ENCODE results near the gene ESRRB.

The ESRRB gene

GRCh38 chr14:76463105-76463504 lies 87.2 kb downstream of the ESRRB start:
- no peak overlapping the region for H3K4me2 ChIP-seq (ENCODE audit: low read depth, low read length, poor library complexity, severe bottlenecking)
- no peaks in the 10 kb centered on the region for H3K4me1 ChIP-seq (ENCODE audit: insufficient read depth, low read length, poor library complexity, severe bottlenecking)
- H3K36me3 ChIP-seq (ENCODE audit: insufficient read depth, low read length), result no peaks in the 10 kb centered on the region
- no peak overlapping the region for H3K4me3 ChIP-seq (ENCODE audit: low read length, poor library complexity, severe bottlenecking)
- H2AFZ ChIP-seq (ENCODE audit: low read length), result no peak overlapping the region
- no peaks in the 10 kb centered on the region for H3F3A ChIP-seq (ENCODE audit: low read depth)
- H3K27me3 ChIP-seq (ENCODE audit: insufficient read depth, low read length, poor library complexity, severe bottlenecking), result no peaks in the 10 kb centered on the region
- no peak overlapping the region for H3K9ac ChIP-seq (ENCODE audit: low read depth, low read length, poor library complexity, severe bottlenecking)
- H4K20me1 ChIP-seq (ENCODE audit: insufficient read depth, low read length, poor library complexity, severe bottlenecking), result no peaks in the 10 kb centered on the region
- TF ChIP-seq EZH2phosphoT487 (IDR thresholded peaks at IDR 0.05; ENCODE audit: borderline replicate concordance) (no peak), CTCF (conservative IDR thresholded peaks at IDR 0.05; ENCODE audit: low read length) (no peak)
- no peaks in the 10 kb centered on the region for H3K9me3 ChIP-seq (ENCODE audit: insufficient read depth, low read depth, low read length)
- no peaks in the 10 kb centered on the region for H3K79me2 ChIP-seq (ENCODE audit: insufficient read depth, low read length)
- H3K9me2 ChIP-seq (replicated peaks; ENCODE audit: low read depth, low read length), result no peaks in the 10 kb centered on the region

- Histone ChIP-seq H4K20me1 (ENCODE audit: insufficient read depth, low read length, poor library complexity, severe bottlenecking) (no peaks in the 10 kb centered on the region), H3K4me1 (ENCODE audit: insufficient read depth, low read length, poor library complexity, severe bottlenecking) (no peaks in the 10 kb centered on the region), H3K36me3 (ENCODE audit: insufficient read depth, low read length) (no peaks in the 10 kb centered on the region), H3K27me3 (ENCODE audit: insufficient read depth, low read length, poor library complexity, severe bottlenecking) (no peaks in the 10 kb centered on the region), H3F3A (ENCODE audit: low read depth) (no peaks in the 10 kb centered on the region), H3K4me3 (ENCODE audit: low read length, poor library complexity, severe bottlenecking) (no peak overlapping the region), H3K9ac (ENCODE audit: low read depth, low read length, poor library complexity, severe bottlenecking) (no peak overlapping the region), H3K4me2 (ENCODE audit: low read depth, low read length, poor library complexity, severe bottlenecking) (no peak overlapping the region), H3K9me3 (ENCODE audit: insufficient read depth, low read depth, low read length) (no peaks in the 10 kb centered on the region), H3K79me2 (ENCODE audit: insufficient read depth, low read length) (no peaks in the 10 kb centered on the region), H3K9me2 (replicated peaks; ENCODE audit: low read depth, low read length) (no peaks in the 10 kb centered on the region), H2AFZ (ENCODE audit: low read length) (no peak overlapping the region)
- no peak for TF ChIP-seq EZH2phosphoT487 (IDR thresholded peaks at IDR 0.05; ENCODE audit: borderline replicate concordance)
- no peak for TF ChIP-seq CTCF (conservative IDR thresholded peaks at IDR 0.05; ENCODE audit: low read length)
These were observed 88.9 kb downstream of the ESRRB start for GRCh38 chr14:76464856-76465255.

GRCh38 chr14:76465664-76466063 lies 89.7 kb downstream of the ESRRB start:
- H3K4me3 ChIP-seq (ENCODE audit: low read length, poor library complexity, severe bottlenecking), result no peak overlapping the region
- no peak overlapping the region for H3K9ac ChIP-seq (ENCODE audit: low read depth, low read length, poor library complexity, severe bottlenecking)
- no peaks in the 10 kb centered on the region for H3K36me3 ChIP-seq (ENCODE audit: insufficient read depth, low read length)
- TF ChIP-seq EZH2phosphoT487 (IDR thresholded peaks at IDR 0.05; ENCODE audit: borderline replicate concordance) (no peak), CTCF (conservative IDR thresholded peaks at IDR 0.05; ENCODE audit: low read length) (no peak)
- H3K9me3 ChIP-seq (ENCODE audit: insufficient read depth, low read depth, low read length), result no peaks in the 10 kb centered on the region
- H3K27me3 ChIP-seq (ENCODE audit: insufficient read depth, low read length, poor library complexity, severe bottlenecking), result no peaks in the 10 kb centered on the region
- no peaks in the 10 kb centered on the region for H3F3A ChIP-seq (ENCODE audit: low read depth)
- no peaks in the 10 kb centered on the region for H3K9me2 ChIP-seq (replicated peaks; ENCODE audit: low read depth, low read length)
- no peak overlapping the region for H2AFZ ChIP-seq (ENCODE audit: low read length)
- H3K4me1 ChIP-seq (ENCODE audit: insufficient read depth, low read length, poor library complexity, severe bottlenecking), result no peaks in the 10 kb centered on the region
- H4K20me1 ChIP-seq (ENCODE audit: insufficient read depth, low read length, poor library complexity, severe bottlenecking), result no peaks in the 10 kb centered on the region
- no peak overlapping the region for H3K4me2 ChIP-seq (ENCODE audit: low read depth, low read length, poor library complexity, severe bottlenecking)
- H3K79me2 ChIP-seq (ENCODE audit: insufficient read depth, low read length), result no peaks in the 10 kb centered on the region
